Suprapubic skin (tissue), 4 donors: ENCODE measurements around the gene PCDHA1. TPM values are rescaled to one million over a fixed set of nuclear protein-coding genes. Genes with fewer than 3 reads are reported as not detected.

Source experiments
- DNase-seq, 2 donors: peaks; one replicate each; pipeline ENCODE4 v3.0.0-alpha.2; 2019; ENCODE audit warnings: low spot score in 2 of 2
- H3K27ac ChIP-seq: fragments of 200-600 bp; sonication (generic); one replicate; pipeline ENCODE4 v1.5.1; 2019
- H3K27me3 ChIP-seq: fragments of 200-600 bp; sonication (generic); one replicate; pipeline ENCODE4 v1.5.1; 2019
- H3K36me3 ChIP-seq: fragments of 200-600 bp; sonication (generic); one replicate; pipeline ENCODE4 v1.5.1; 2019
- H3K4me1 ChIP-seq: fragments of 200-600 bp; sonication (generic); one replicate; pipeline ENCODE4 v1.5.1; 2019
- H3K4me3 ChIP-seq: fragments of 200-600 bp; sonication (generic); one replicate; pipeline ENCODE4 v1.5.1; 2019; ENCODE audit warnings: mild to moderate bottlenecking
- H3K9me3 ChIP-seq: fragments of 200-600 bp; sonication (generic); one replicate; pipeline ENCODE4 v1.5.1; 2019
- EP300 ChIP-seq: sonication (generic); formaldehyde crosslinking; IDR thresholded peaks from one replicate; pipeline ENCODE4 v1.6.1; 2017; ENCODE audit warnings: antibody characterized with exemption
- POLR2A ChIP-seq, 2 donors: fragments of 450-650 bp; IDR thresholded peaks; one replicate each; pipeline ENCODE4 v1.6.1; 2017; ENCODE audit warnings: antibody characterized with exemption in 2 of 2, mild to moderate bottlenecking in 2 of 2, moderate library complexity in 2 of 2
- POLR2AphosphoS5 ChIP-seq, 3 donors: sonication (generic); formaldehyde crosslinking; IDR thresholded peaks; one replicate each; pipeline ENCODE4 v1.6.1; 2017; ENCODE audit warnings: antibody characterized with exemption in 3 of 3
- WGBS: methylation state at CpG from one replicate; pipeline ENCODE4 v1.1.5; 2018; 5-methylcytosine and 5-hydroxymethylcytosine counted together
- total RNA-seq, 4 donors: library from RNA; depleted of rRNA; stranded (reverse); fragments of >200 nt; gene quantifications; one replicate each; pipeline ENCODE4 v1.1.0, GENCODE V29; 2016
- TF ChIP-seq, protein P1 (sequence below), 2 donors: fragments of 200-600 bp in 1 of 2; fragments of 450-650 bp in 1 of 2; sonication (generic) in 1 of 2; IDR thresholded peaks; one replicate each; pipeline ENCODE4 v1.5.1; 2016 to 2019; ENCODE audit warnings: antibody characterized with exemption in 2 of 2, mild to moderate bottlenecking in 1 of 2, moderate library complexity in 1 of 2

Gene PCDHA1
- total RNA-seq, 4 donors from 2014 or later, result not detected

DNA sequence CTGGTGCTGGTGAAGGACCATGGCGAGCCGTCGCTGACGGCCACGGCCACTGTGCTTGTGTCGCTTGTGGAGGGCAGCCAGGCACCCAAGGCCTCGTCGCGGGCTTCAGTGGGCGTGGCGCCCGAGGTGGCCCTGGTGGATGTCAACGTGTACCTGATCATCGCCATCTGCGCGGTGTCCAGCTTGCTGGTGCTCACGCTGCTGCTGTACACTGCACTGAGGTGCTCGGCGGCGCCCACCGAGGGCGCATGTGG is 72.0 kb downstream of the PCDHA1 start:
- Histone ChIP-seq H3K9me3 (peaks cover 33% of the 10 kb centered on the region), H3K4me1 (no peaks in the 10 kb centered on the region), H3K27me3 (peaks cover 14% of the 10 kb centered on the region), H3K36me3 (no peaks in the 10 kb centered on the region), H3K27ac (no peak overlapping the region), H3K4me3 (no peak overlapping the region)
- TF ChIP-seq, protein P1, sequence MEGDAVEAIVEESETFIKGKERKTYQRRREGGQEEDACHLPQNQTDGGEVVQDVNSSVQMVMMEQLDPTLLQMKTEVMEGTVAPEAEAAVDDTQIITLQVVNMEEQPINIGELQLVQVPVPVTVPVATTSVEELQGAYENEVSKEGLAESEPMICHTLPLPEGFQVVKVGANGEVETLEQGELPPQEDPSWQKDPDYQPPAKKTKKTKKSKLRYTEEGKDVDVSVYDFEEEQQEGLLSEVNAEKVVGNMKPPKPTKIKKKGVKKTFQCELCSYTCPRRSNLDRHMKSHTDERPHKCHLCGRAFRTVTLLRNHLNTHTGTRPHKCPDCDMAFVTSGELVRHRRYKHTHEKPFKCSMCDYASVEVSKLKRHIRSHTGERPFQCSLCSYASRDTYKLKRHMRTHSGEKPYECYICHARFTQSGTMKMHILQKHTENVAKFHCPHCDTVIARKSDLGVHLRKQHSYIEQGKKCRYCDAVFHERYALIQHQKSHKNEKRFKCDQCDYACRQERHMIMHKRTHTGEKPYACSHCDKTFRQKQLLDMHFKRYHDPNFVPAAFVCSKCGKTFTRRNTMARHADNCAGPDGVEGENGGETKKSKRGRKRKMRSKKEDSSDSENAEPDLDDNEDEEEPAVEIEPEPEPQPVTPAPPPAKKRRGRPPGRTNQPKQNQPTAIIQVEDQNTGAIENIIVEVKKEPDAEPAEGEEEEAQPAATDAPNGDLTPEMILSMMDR (IDR thresholded peaks at IDR 0.05), result no peak
- TF ChIP-seq EP300, result no peak
- TF ChIP-seq POLR2AphosphoS5 (IDR thresholded peaks at IDR 0.05), result no peak
- TF ChIP-seq POLR2A (IDR thresholded peaks at IDR 0.05), result no peak
- no peak for DNase-seq
- 65% methylated on average over 2 of the region's 22 CpGs for WGBS

DNA sequence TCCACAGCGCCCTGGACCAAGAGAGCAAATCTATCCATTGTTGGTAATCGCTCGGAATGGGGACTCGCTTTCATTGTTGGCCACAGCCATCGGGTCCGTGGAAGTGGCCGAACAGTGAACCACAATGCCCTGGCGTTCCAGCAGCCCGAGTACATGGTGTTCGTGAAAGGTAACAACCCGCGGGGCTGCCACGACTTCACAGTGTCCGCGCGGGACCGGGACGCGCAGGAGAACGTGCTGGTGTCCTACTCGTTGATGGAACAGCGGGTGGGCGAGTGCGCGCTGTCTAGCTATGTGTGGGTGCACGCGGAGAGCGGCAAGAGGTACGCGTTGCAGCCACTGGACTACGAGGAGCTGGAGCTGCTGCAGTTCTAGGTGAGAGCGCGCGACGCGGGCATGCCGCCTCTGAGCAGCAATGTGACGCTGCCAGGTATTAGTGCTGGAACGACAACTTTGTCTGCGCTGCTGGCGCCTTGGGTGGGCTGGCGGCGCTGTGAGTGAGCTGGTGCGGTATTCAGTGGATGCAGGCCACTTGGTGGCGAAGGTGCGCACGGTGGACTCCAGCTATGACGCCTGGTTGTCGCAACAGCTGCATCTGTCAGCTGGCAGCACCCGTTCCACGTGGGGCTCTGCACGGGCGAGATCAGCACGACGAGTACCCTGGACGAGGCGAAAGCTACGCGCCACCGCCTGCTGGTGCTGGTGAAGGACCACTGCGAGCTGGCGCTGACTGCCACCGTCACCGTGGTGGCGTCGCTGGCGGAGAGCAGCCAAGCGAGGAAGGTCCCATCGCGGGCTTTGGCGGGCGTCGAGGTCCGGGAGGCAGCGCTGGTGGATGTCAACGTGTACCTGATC is 76.7 kb downstream of the PCDHA1 start:
- WGBS, result 45% methylated on average over 29 of the region's 76 CpGs
- TF ChIP-seq EP300, result no peak
- TF ChIP-seq, protein P1 (IDR thresholded peaks at IDR 0.05), result no peak
- no peak for TF ChIP-seq POLR2A (IDR thresholded peaks at IDR 0.05)
- no peak for TF ChIP-seq POLR2AphosphoS5 (IDR thresholded peaks at IDR 0.05)
- DNase-seq, result no peak
- H3K9me3 ChIP-seq, result peaks cover 25% of the 10 kb centered on the region
- no peaks in the 10 kb centered on the region for H3K4me1 ChIP-seq
- peaks cover 6% of the 10 kb centered on the region for H3K27me3 ChIP-seq
- H3K4me3 ChIP-seq, result no peak overlapping the region
- H3K27ac ChIP-seq, result no peak overlapping the region
- H3K36me3 ChIP-seq, result no peaks in the 10 kb centered on the region

DNA sequence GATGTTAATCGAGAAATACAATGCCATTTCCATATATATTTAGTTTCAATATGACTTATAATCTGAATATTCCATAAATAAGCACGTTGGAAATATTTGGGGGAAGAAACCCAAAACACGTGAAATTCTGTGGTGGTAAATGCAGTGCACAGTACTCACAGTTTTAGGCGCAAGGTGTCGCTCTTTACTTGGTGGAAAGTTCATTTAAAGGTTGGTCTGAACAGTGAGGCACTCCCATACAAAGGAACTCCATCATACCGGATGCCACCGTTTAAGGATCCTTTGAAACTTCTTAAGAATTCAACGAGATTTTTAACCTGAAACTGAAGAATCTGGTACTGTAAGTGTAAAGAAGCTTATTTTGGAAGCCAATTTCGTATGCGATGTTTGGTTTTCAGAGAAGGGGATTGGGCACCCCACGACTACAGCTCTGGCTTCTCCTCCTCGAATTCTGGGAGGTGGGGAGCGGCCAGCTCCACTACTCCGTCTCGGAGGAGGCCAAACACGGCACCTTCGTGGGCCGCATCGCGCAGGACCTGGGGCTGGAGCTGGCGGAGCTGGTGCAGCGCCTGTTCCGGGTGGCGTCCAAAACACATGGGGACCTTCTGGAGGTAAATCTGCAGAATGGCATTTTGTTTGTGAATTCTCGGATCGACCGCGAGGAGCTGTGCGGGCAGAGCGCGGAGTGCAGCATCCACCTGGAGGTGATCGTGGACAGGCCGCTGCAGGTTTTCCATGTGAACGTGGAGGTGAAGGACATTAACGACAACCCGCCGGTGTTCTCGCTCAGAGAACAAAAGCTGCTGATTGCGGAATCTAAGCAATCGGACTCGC is 83.0 kb downstream of the PCDHA1 start, which contains the start of gene PCDHA11:
TSS of gene PCDHA11 (plus strand) at position 237 of the 834 bp plus-strand sequence. CDS start at position 384, 147 bp downstream.
- Histone ChIP-seq H3K27me3 (no peaks in the 10 kb centered on the region), H3K9me3 (peaks cover 19% of the 10 kb centered on the region), H3K4me1 (no peaks in the 10 kb centered on the region), H3K27ac (no peak within 1 kb of the TSS), H3K36me3 (no peaks in the 10 kb centered on the region), H3K4me3 (no peak within 1 kb of the TSS)
- 23% methylated on average over 36 of the region's 41 CpGs for WGBS
- DNase-seq, result no peak
- no peak for TF ChIP-seq POLR2AphosphoS5 (IDR thresholded peaks at IDR 0.05)
- TF ChIP-seq POLR2A (IDR thresholded peaks at IDR 0.05), result no peak
- TF ChIP-seq, protein P1 (IDR thresholded peaks at IDR 0.05), result no peak
- no peak for TF ChIP-seq EP300

DNA sequence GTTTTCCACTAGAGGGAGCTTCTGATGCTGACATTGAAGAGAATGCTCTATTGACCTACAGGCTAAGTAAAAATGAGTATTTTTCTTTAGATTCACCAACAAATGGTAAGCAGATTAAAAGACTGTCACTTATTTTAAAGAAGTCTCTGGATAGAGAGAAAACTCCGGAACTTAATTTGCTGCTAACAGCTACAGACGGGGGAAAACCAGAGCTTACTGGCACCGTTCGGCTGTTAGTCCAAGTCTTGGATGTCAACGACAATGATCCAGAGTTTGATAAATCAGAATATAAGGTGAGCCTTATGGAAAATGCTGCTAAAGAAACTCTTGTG is 83.6 kb downstream of the PCDHA1 start:
- 61% methylated on average over 5 of the region's 5 CpGs for WGBS
- no peak for TF ChIP-seq POLR2AphosphoS5 (IDR thresholded peaks at IDR 0.05)
- TF ChIP-seq, protein P1 (IDR thresholded peaks at IDR 0.05), result no peak
- no peak for TF ChIP-seq EP300
- TF ChIP-seq POLR2A (IDR thresholded peaks at IDR 0.05), result no peak

More for the DNA sequence above, 83.6 kb downstream of the PCDHA1 start:
- no peaks in the 10 kb centered on the region for H3K36me3 ChIP-seq
- no peak overlapping the region for H3K27ac ChIP-seq
- no peaks in the 10 kb centered on the region for H3K4me1 ChIP-seq
- H3K27me3 ChIP-seq, result no peaks in the 10 kb centered on the region
- H3K9me3 ChIP-seq, result peaks cover 19% of the 10 kb centered on the region
- no peak overlapping the region for H3K4me3 ChIP-seq
- no peak for DNase-seq
